Activated naive CD4-positive, alpha-beta T cell treated with anti-CD3 and anti-CD28 coated beads, Interleukin-2, amount 50 U/mL, for 24 hours (primary cell): Measurements from ENCODE around the gene RMP24.
A peak's percentile ranks its signal among the peaks of the same experiment; 100 is the strongest.

Experiments used
- H3K27ac Mint-ChIP-seq: one replicate; pipeline ENCODE4 v1.8.0; 2021; ENCODE audit warnings: mild to moderate bottlenecking, mixed read lengths
- H3K27me3 Mint-ChIP-seq: one replicate; pipeline ENCODE4 v1.8.0; 2021; ENCODE audit warnings: mixed read lengths
- H3K36me3 Mint-ChIP-seq: one replicate; pipeline ENCODE4 v1.8.0; 2021; ENCODE audit warnings: mixed read lengths
- H3K4me1 Mint-ChIP-seq: one replicate; pipeline ENCODE4 v1.8.0; 2021; ENCODE audit warnings: mixed read lengths
- H3K4me3 Mint-ChIP-seq: one replicate; pipeline ENCODE4 v1.8.0; 2021; ENCODE audit warnings: mild to moderate bottlenecking, mixed read lengths
- H3K9me3 Mint-ChIP-seq: one replicate; pipeline ENCODE4 v1.8.0; 2021; ENCODE audit warnings: mixed read lengths

The RMP24 gene

DNA sequence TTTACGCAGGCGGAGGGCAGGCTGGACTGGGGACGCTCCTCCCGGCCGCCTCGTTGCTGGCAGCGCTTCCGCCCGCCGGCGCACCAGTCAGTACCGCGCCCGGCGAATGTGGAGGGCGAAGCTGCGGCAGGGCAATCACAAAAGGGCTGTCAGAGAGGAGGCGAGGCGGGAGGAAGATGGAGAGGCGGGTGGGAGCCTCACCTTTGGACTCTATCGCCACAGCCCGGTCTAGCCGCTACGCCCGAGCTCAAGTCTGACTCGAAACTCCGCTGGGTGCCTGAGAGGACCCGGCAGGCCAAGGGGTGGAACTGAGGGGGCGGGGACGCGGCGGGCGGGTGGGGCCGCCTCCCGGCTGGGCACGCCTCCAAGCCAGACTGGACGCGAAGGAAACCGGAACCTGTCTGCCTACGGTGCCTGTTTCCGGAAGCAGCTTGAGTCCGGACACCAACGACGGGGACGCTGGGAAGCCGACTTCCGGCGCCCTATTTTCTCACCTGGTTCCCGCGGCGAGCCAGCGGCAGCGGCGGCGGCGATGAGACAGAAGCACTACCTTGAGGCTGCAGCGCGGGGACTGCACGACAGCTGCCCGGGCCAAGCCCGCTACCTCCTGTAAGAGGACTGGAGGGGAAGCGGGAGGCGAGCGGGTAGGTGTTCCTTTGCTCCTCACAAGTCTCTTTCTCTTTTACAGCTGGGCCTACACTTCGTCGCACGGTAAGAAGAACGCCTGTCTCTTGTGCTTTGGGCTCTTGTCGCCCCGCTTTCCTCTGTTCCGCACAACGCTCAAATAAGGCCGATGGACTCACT lies at the start of gene RMP24:
TSS of gene RMP24 (plus strand) at position 483 of the 804 bp plus-strand sequence.
- Mint-ChIP-seq H3K27me3 (no peaks in the 10 kb centered on the region), H3K27ac (peak within 1 kb of the TSS; percentile 99), H3K4me3 (peak within 1 kb of the TSS; percentile 94), H3K4me1 (peaks cover 64% of the 10 kb centered on the region), H3K36me3 (peaks cover 14% of the 10 kb centered on the region), H3K9me3 (no peaks in the 10 kb centered on the region)

DNA sequence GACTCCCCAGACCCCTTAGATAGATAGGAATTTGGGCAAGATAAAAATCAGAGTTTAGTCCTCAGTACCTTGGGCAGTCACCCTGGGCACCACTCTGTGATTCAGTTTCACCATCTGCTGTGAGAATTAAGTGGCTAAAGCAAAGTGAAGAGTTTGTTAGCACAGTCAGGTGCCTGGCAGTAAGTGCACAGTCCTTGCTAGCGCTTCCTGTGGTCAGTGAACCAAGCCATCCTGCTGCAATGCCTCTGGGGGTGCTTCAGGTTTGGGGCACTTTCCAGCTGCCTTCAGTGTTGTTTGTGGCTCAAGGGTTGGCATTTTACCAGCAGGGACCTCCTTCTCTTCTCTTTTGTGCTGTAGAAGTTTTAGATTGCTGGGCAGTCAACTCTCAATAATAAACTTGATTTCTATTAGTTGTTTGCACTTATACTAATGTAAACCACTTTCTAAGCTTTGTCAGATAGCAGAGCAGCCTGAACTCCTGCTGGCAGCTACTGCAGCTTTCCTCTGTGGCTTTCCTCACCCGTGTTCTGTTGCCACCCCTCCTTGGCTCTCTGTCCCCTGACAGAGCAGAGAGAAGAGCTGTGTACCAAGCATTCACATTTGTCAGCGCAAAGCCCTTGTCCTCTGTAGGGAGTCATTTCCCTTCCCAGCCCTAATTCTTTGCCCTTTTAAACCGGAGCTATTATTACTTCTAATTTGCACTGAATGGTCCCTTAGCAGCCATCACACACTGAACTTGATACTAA lies 48.4 kb upstream of the RMP24 start:
- Mint-ChIP-seq H3K4me3 (no peak overlapping the region), H3K27me3 (peaks cover 10% of the 10 kb centered on the region), H3K27ac (no peak overlapping the region), H3K36me3 (no peaks in the 10 kb centered on the region), H3K9me3 (no peaks in the 10 kb centered on the region), H3K4me1 (no peaks in the 10 kb centered on the region)

DNA sequence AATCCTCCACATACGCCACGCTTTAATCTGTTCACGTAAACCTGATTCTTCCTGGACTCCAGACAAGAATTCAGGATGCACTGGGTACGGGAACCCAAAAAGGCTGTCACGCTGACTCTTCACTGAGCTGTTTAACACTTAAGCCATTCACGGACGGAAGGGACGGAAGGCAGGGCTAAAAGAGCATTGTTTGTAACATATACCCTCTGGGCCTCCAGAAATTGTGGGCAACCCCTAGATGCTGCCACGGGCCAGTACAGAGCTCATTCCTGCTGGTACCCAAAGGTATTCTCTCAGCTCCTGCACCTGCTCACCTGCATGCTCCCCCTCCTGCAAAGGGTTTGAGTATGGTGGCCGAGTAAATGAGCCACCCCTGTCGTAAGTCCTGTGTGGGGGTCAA lies 45.6 kb upstream of the RMP24 start:
- Mint-ChIP-seq H3K4me1 (no peaks in the 10 kb centered on the region), H3K4me3 (no peak overlapping the region), H3K27me3 (peaks cover 10% of the 10 kb centered on the region), H3K27ac (no peak overlapping the region), H3K36me3 (peaks cover 3% of the 10 kb centered on the region), H3K9me3 (no peaks in the 10 kb centered on the region)

DNA sequence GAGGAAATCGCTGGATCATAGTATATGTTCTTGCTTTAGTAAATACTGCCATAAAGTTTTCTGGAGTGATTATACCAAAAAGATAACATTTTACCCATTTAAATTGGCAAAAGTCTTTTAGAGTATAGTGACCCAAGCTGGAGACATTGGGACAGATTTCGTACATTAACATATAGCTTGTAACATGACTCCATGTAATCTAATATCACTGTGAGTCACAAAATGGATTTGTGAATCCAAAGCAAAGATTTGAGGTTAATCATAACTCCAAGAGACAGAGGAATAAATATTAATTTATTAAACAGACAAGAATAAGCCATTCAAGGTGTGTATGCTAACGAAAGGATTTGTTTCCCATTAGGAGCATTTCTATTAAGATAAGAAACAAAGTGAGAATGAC lies 45.0 kb upstream of the RMP24 start:
- H3K4me3 Mint-ChIP-seq = no peak overlapping the region
- peaks cover 3% of the 10 kb centered on the region for H3K36me3 Mint-ChIP-seq
- H3K4me1 Mint-ChIP-seq = no peaks in the 10 kb centered on the region
- peaks cover 10% of the 10 kb centered on the region for H3K27me3 Mint-ChIP-seq
- no peaks in the 10 kb centered on the region for H3K9me3 Mint-ChIP-seq
- H3K27ac Mint-ChIP-seq = no peak overlapping the region

DNA sequence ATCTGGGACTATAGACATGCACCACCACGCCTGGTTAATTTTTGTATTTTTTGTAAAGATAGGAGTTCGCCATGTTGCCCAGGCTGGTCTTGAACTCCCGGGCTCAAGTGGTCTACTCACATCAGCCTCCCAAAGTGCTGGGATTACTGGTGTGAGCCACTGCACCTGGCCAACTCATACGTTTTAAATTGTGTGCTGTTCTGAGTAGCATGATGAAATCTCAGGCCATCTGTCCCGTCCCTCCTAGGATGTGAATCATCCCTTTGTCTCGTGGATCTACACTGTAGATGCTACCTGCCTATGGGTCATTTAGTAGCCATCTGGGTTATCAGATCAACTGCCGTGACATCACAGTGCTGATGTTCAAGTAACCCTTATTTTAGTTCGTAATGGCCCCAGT lies 38.5 kb upstream of the RMP24 start:
- H3K9me3 Mint-ChIP-seq = no peaks in the 10 kb centered on the region
- H3K27ac Mint-ChIP-seq = no peak overlapping the region
- H3K36me3 Mint-ChIP-seq = peaks cover 3% of the 10 kb centered on the region
- H3K27me3 Mint-ChIP-seq = no peaks in the 10 kb centered on the region
- H3K4me3 Mint-ChIP-seq = no peak overlapping the region
- H3K4me1 Mint-ChIP-seq = no peaks in the 10 kb centered on the region

DNA sequence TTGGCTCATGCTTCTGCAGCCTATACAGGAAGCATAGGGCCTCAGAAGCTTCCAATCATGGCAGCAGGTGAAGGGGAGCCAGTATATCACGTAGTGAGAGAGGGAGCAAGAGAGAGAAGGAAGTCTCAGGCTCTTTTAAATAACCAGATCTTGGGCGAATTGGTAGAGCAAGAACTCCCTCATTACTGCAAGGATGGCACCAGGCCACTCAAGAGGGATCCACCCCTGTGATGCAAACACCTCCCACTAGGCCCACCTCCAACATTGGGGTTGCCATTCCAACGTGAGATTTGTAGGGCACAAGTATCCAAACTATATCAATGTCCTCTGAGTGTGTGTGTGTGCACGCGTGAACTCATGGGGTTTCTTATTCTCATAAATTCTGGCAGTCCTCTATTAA lies 37.6 kb upstream of the RMP24 start:
- Mint-ChIP-seq H3K9me3 (no peaks in the 10 kb centered on the region), H3K27ac (no peak overlapping the region), H3K36me3 (peaks cover 3% of the 10 kb centered on the region), H3K27me3 (peaks cover 2% of the 10 kb centered on the region), H3K4me1 (no peaks in the 10 kb centered on the region), H3K4me3 (no peak overlapping the region)

DNA sequence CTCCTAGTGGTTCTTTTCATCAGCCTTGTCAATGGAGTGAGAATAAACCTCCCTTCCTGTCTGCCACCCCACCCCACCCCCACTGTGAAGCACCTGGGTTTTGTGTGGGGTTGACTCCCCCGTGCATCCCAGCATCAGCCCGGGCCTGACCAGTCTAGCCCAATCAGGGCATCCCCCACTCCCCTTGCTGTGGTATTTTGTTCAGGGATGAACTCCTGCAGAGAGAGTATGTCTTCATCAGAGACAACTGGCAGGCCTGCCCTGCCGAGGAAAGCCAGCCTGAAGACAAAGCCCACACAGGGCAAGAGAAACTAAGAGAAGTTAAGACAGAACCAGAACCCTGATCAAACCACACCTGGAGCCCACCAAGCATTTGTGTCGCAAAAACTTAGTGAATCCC lies 36.7 kb upstream of the RMP24 start:
- H3K4me3 Mint-ChIP-seq = no peak overlapping the region
- H3K36me3 Mint-ChIP-seq = no peaks in the 10 kb centered on the region
- H3K27me3 Mint-ChIP-seq = peaks cover 2% of the 10 kb centered on the region
- no peak overlapping the region for H3K27ac Mint-ChIP-seq
- H3K9me3 Mint-ChIP-seq = no peaks in the 10 kb centered on the region
- H3K4me1 Mint-ChIP-seq = no peaks in the 10 kb centered on the region

DNA sequence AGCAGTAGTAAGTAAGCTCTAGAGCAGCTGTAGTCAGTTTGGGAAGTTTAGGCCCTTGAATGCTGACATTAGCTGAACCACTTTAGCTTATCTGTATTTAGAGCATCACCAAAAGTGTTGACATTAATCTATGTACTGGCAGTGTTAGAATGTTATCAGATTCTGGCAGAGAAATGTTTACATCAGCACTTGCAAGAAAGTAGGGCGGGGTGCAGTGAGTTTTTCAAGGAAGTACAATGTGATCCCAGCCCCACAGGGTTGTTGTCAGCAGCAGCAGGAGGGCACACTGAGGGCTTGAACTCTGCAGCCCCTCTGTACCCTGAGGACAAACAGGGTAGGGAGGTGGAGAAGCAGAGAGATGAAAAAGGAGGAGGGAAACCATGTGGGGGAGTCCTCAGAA lies 35.5 kb upstream of the RMP24 start:
- no peaks in the 10 kb centered on the region for H3K36me3 Mint-ChIP-seq
- no peaks in the 10 kb centered on the region for H3K9me3 Mint-ChIP-seq
- H3K27ac Mint-ChIP-seq = no peak overlapping the region
- no peaks in the 10 kb centered on the region for H3K4me1 Mint-ChIP-seq
- H3K4me3 Mint-ChIP-seq = no peak overlapping the region
- H3K27me3 Mint-ChIP-seq = peaks cover 2% of the 10 kb centered on the region

DNA sequence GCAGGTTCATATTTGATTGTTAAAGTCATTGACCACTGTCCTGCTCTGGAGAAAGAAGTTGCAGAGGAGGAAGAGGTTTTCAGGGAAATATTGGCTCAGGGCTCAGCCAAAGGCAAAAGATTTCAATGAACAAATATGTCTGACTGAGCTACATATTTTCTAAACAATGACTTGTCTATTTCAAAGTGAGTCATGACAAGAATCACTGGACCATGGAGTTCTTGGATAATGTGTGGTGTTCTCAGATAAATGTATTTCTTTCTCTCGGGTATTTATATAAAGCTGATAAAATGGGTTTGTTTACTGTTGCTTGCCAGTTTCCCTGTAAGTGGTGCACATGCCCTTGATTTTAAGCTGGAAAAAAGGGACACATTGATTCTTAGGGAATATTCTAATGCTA lies 34.3 kb upstream of the RMP24 start:
- Mint-ChIP-seq H3K36me3 (no peaks in the 10 kb centered on the region), H3K4me3 (no peak overlapping the region), H3K4me1 (no peaks in the 10 kb centered on the region)

DNA sequence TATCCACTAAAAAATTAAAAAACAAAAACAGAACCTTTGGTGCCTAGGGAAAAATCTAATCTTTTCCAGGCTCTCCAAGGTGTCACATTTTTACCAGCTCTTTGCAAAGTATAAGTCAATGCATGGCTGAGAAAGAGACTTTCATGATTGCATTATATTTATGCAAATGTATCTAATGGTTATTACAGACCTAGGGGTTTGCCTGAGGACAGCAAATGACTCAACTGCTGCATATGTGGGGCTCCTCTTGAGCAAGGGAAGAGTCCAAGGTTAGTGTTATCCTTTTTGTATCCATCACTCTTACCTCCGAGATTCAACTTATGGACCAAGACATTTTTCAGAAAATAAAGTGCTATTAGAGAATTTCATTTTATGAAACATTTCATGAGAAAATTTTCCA lies 33.9 kb upstream of the RMP24 start:
- Mint-ChIP-seq H3K27ac (no peak overlapping the region), H3K4me1 (no peaks in the 10 kb centered on the region), H3K36me3 (no peaks in the 10 kb centered on the region), H3K4me3 (no peak overlapping the region), H3K27me3 (peaks cover 2% of the 10 kb centered on the region), H3K9me3 (no peaks in the 10 kb centered on the region)

More for the DNA sequence above, 34.3 kb upstream of the RMP24 start:
- Mint-ChIP-seq H3K27ac (no peak overlapping the region), H3K27me3 (peaks cover 2% of the 10 kb centered on the region), H3K9me3 (no peaks in the 10 kb centered on the region)

DNA sequence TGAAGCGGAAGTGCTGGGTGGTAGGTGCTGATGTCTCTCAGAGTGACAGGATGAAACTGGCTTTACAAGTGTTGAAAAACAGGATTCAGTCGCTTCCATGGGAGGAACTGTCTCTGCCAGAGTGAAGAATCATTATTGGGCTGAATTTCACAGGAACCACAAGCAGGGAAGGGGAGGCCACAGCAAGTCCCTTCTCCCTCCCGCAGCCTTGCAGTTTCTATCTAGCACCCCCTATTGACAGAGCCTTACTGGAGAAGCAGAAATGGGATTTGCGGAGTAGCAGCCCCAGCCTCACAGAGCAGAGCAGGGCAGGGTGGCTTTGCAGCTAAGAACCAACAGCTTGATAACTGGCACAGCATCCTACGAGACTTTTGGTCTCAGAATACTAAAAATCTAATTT lies 33.3 kb upstream of the RMP24 start:
- peaks cover 2% of the 10 kb centered on the region for H3K27me3 Mint-ChIP-seq
- no peaks in the 10 kb centered on the region for H3K36me3 Mint-ChIP-seq
- H3K4me3 Mint-ChIP-seq = no peak overlapping the region
- H3K9me3 Mint-ChIP-seq = no peaks in the 10 kb centered on the region
- no peak overlapping the region for H3K27ac Mint-ChIP-seq
- no peaks in the 10 kb centered on the region for H3K4me1 Mint-ChIP-seq

DNA sequence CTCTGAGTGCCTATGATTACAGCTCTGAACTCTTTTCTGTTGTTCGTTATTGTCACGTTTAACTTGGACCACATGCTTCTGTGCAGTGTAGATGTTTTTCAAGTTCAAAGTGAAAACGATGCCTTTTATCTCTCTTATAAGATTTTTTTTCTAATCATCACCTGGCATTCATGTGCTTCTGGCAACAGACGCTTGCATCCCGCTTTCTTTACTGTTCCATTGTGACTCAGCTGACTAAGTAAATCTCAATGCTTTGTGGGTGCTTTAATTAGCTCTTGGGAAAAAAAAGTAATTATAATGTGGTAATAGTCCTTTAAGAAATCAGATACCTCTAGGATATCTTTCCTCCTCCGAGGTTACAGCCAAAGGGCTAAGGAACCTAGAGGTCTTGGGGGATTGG lies 31.2 kb upstream of the RMP24 start:
- H3K36me3 Mint-ChIP-seq = no peaks in the 10 kb centered on the region
- peaks cover 2% of the 10 kb centered on the region for H3K27me3 Mint-ChIP-seq
- no peak overlapping the region for H3K4me3 Mint-ChIP-seq
- no peak overlapping the region for H3K27ac Mint-ChIP-seq
- H3K4me1 Mint-ChIP-seq = no peaks in the 10 kb centered on the region
- H3K9me3 Mint-ChIP-seq = no peaks in the 10 kb centered on the region

DNA sequence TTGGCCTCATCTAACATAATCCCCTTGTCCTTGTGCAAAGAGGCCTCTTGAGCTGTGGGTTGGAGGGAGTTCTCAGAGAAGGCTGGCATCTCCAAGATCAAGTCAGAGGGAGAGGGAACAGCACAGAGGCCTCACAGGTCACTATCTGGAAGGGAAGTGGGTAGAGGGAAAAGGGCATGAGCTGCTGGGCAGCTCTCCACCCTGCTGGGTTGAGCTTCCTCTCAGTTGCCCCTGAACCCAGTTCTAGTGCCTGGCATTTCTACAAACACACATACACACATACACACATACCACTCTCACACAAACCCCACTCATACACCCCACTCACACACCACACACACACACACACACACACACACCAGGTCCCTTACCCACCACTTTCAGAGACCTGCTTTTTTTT lies 30.3 kb upstream of the RMP24 start:
- no peaks in the 10 kb centered on the region for H3K4me1 Mint-ChIP-seq
- no peak overlapping the region for H3K4me3 Mint-ChIP-seq
- H3K27me3 Mint-ChIP-seq = peaks cover 2% of the 10 kb centered on the region
- no peak overlapping the region for H3K27ac Mint-ChIP-seq
- H3K36me3 Mint-ChIP-seq = no peaks in the 10 kb centered on the region
- H3K9me3 Mint-ChIP-seq = no peaks in the 10 kb centered on the region

DNA sequence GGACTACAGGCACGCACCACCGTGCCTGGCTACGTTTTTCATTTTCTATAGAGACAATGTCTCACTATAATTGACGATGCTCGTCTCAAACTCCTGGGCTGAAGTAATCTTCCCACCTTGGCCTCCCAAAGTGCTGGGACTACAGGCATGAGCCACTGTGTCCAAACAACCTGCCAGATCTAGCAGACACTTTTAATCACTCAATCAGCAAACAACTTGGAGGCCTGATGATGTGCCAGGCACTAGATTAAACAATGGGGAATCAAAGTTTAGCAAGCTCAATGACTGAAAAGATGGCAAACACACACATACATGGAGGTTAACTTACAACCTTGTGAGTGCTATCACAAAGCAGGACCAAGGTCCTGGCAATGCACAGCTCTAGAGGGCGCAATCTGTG lies 29.8 kb upstream of the RMP24 start:
- Mint-ChIP-seq H3K27me3 (peaks cover 2% of the 10 kb centered on the region), H3K4me3 (no peak overlapping the region), H3K36me3 (no peaks in the 10 kb centered on the region), H3K4me1 (no peaks in the 10 kb centered on the region), H3K9me3 (no peaks in the 10 kb centered on the region), H3K27ac (no peak overlapping the region)

DNA sequence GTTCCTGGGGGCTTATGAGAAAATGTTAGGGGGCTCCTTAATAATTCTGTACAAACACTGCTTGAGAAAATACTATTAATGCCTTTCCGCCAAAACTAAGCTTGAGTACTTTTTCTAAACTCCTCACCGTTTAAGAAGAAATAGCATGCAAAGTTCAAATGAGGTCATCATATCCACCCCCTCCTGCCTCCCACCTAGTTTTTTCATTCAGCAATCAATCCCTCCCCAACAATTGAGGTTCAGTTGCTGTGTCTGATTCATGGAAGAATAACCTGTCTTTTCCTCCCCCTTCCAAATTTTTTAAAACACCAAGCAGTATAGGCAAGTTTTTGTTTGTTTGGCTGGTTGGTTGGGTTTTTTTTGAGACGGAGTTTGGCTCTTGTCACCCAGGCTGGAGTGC lies 24.4 kb upstream of the RMP24 start:
- Mint-ChIP-seq H3K36me3 (no peaks in the 10 kb centered on the region), H3K4me3 (no peak overlapping the region), H3K27me3 (peaks cover 5% of the 10 kb centered on the region), H3K9me3 (no peaks in the 10 kb centered on the region), H3K27ac (no peak overlapping the region), H3K4me1 (peaks cover 6% of the 10 kb centered on the region)

DNA sequence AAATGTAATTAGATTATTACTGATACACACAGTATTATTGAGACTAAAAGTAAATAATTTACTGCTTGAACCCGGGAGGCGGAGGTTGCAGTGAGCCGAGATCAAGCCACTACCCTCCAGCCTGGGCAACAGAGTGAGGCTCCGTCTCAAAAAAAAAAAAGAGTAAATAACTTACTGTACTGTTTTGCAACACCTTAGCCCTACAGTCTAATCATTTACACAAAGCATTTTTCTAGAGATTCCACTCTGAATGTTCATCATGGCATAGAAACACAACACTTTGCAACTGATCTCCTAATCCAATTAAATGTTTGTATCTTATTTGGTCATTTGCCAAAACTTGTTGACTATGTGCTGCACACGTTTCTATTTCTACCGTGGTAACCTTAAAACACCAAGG lies 23.4 kb upstream of the RMP24 start:
- no peak overlapping the region for H3K27ac Mint-ChIP-seq
- H3K27me3 Mint-ChIP-seq = peaks cover 5% of the 10 kb centered on the region
- no peaks in the 10 kb centered on the region for H3K9me3 Mint-ChIP-seq
- H3K4me3 Mint-ChIP-seq = no peak overlapping the region
- no peaks in the 10 kb centered on the region for H3K36me3 Mint-ChIP-seq
- peaks cover 6% of the 10 kb centered on the region for H3K4me1 Mint-ChIP-seq
